Osteoblast (primary cell): Measurements from ENCODE around the gene TCERG1L. TPM values are rescaled to one million over a fixed set of nuclear protein-coding genes. Genes with fewer than 3 reads are reported as not detected.

Source experiments
- DNase-seq: peaks from one replicate; pipeline ENCODE4 v3.0.0; 2011; ENCODE audit warnings: low spot score, mixed read lengths; ENCODE audit not compliant: insufficient read length; ENCODE audit errors: missing footprints
- H2AFZ ChIP-seq: 2 replicates; pipeline ENCODE4 v1.6.0; 2011; ENCODE audit warnings: mild to moderate bottlenecking, low read length
- H3K27ac ChIP-seq: 2 replicates; pipeline ENCODE4 v1.5.1; 2011; ENCODE audit warnings: mild to moderate bottlenecking, low read depth, low read length, moderate library complexity
- H3K27me3 ChIP-seq: 2 replicates; pipeline ENCODE4 v1.6.0; 2012; ENCODE audit warnings: mild to moderate bottlenecking, control low read depth, inconsistent platforms, low read length, moderate library complexity; ENCODE audit not compliant: insufficient read depth
- H3K36me3 ChIP-seq: 2 replicates; pipeline ENCODE4 v1.5.1; 2011; ENCODE audit warnings: mild to moderate bottlenecking, low read length, control low read depth, moderate library complexity; ENCODE audit not compliant: insufficient read depth
- H3K4me1 ChIP-seq: 2 replicates; pipeline ENCODE4 v1.5.1; 2011; ENCODE audit warnings: mild to moderate bottlenecking, low read length, control low read depth, moderate library complexity; ENCODE audit not compliant: insufficient read depth
- H3K4me2 ChIP-seq: 2 replicates; pipeline ENCODE4 v1.6.0; 2011; ENCODE audit warnings: mild to moderate bottlenecking, low read length; ENCODE audit not compliant: insufficient read depth
- H3K4me3 ChIP-seq: fragments of 200-600 bp; sonication (generic); 3 replicates; pipeline ENCODE4 v1.5.1; 2012; ENCODE audit warnings: mild to moderate bottlenecking, low read length, inconsistent platforms; ENCODE audit not compliant: insufficient read depth
- H3K79me2 ChIP-seq: 2 replicates; pipeline ENCODE4 v1.6.0; 2012; ENCODE audit warnings: mild to moderate bottlenecking, low read length, control low read depth, inconsistent platforms; ENCODE audit not compliant: insufficient read depth
- H3K9me3 ChIP-seq: 2 replicates; pipeline ENCODE4 v1.5.1; 2011; ENCODE audit warnings: low read depth, low read length, control low read depth
- H4K20me1 ChIP-seq: 2 replicates; pipeline ENCODE4 v1.6.0; 2012; ENCODE audit warnings: mild to moderate bottlenecking, low read length, control low read depth; ENCODE audit not compliant: insufficient read depth
- total RNA-seq: library from RNA; depleted of rRNA; stranded (reverse); fragments of >200 nt; gene quantifications from 2 replicates; pipeline ENCODE4 v1.2.3, GENCODE V29; 2012
- TF ChIP-seq, protein P1 (sequence below): IDR thresholded peaks from 2 replicates; pipeline ENCODE4 v1.5.1; 2011; ENCODE audit warnings: mild to moderate bottlenecking, low read depth, low read length, moderate library complexity; ENCODE audit errors: extremely low read depth

TCERG1L gene
- total RNA-seq, 1 donor: under 0.01 TPM

DNA sequence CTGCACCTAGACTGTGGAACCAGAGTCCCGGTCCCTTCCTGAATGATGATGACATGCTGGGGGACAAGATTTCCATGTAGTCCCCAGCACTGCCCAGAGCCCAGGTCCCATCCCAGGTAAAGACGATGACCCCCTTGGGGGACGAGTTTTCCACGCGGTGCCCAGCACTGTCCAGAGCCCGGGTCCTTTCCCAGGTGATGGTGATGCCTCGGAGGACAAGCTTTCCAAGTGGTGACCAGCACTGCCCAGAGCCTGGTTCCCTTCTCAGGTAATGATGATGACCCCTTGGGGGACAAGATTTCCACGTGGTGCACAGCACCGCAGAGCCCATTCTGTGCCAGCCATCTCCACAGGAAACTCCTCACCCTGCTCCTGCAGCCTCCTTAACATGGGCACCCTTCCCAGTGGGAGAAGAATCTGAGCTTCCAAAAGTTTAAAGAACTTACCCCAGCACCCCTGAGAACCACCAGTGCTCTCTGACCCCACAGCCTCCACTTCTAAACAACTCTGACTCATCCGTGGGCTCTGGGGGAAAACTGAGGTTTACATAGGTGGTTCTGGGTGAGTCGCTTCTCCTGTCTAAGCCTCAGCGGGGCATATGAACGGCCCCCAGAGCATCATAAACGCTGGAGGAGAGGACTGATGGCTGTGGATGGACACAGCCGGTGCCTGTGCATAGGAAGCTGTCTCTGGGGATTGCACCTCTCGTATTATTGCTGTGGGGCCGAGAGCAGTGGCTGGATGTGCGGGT, 233.2 kb downstream of the TCERG1L start:
- Histone ChIP-seq H3K36me3 (no peaks in the 10 kb centered on the region), H2AFZ (no peak overlapping the region), H3K27me3 (no peaks in the 10 kb centered on the region), H4K20me1 (no peaks in the 10 kb centered on the region), H3K79me2 (no peaks in the 10 kb centered on the region), H3K9me3 (no peaks in the 10 kb centered on the region), H3K27ac (no peak overlapping the region), H3K4me3 (no peak overlapping the region), H3K4me2 (no peak overlapping the region), H3K4me1 (no peaks in the 10 kb centered on the region)
- DNase-seq: no peak
- TF ChIP-seq, protein P1, sequence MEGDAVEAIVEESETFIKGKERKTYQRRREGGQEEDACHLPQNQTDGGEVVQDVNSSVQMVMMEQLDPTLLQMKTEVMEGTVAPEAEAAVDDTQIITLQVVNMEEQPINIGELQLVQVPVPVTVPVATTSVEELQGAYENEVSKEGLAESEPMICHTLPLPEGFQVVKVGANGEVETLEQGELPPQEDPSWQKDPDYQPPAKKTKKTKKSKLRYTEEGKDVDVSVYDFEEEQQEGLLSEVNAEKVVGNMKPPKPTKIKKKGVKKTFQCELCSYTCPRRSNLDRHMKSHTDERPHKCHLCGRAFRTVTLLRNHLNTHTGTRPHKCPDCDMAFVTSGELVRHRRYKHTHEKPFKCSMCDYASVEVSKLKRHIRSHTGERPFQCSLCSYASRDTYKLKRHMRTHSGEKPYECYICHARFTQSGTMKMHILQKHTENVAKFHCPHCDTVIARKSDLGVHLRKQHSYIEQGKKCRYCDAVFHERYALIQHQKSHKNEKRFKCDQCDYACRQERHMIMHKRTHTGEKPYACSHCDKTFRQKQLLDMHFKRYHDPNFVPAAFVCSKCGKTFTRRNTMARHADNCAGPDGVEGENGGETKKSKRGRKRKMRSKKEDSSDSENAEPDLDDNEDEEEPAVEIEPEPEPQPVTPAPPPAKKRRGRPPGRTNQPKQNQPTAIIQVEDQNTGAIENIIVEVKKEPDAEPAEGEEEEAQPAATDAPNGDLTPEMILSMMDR: no peak

DNA sequence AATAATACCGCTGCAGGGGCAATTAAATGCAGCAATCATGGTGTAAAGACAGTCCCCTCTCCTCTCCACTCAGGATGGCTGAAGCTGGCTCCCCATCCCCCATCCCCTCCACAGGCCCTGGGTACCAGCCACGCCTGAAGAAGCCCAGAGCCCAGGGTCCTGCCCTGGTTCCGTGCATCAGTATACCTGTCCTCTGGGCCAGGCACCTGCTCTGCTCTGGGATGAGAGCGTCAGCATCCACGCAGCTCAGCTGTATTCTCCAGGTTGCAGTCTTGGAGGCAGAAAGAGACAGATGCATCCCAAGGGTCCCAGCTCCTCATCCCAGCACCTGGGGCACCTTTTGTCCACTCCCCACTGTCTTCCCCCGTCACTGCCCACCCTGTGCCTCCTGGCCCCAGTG, 233.8 kb downstream of the TCERG1L start:
- Histone ChIP-seq H3K4me3 (no peak overlapping the region), H3K9me3 (peaks cover 2% of the 10 kb centered on the region), H3K36me3 (no peaks in the 10 kb centered on the region), H3K27me3 (no peaks in the 10 kb centered on the region), H3K27ac (no peak overlapping the region), H3K79me2 (no peaks in the 10 kb centered on the region), H2AFZ (no peak overlapping the region), H4K20me1 (no peaks in the 10 kb centered on the region), H3K4me2 (no peak overlapping the region), H3K4me1 (no peaks in the 10 kb centered on the region)
- peak; percentile 73 for DNase-seq
- TF ChIP-seq, protein P1: no peak

DNA sequence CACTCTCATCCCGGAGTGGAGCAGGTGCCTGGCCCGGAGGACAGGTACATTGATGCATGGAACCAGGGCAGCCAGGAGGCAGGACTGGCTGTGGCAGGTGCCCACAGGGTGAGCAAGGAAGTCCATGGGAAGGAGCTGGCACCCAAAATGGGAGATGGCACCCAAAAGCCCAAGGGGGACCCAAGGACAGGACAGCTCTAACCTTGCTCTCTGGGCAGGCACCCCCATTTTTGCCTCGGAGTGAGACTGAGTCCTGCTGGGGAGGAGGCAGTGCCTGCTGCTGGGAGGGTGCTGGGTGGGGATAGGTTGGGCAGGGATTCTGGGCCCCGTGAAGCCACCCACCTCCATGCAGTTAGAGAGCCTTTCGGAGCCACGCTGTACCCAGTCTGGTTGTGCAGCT, 234.5 kb downstream of the TCERG1L start:
- DNase-seq: no peak
- H4K20me1 ChIP-seq: no peaks in the 10 kb centered on the region
- no peak overlapping the region for H3K4me2 ChIP-seq
- TF ChIP-seq, protein P1: no peak
- H3K9me3 ChIP-seq: peaks cover 4% of the 10 kb centered on the region
- no peaks in the 10 kb centered on the region for H3K79me2 ChIP-seq
- no peak overlapping the region for H3K27ac ChIP-seq
- no peaks in the 10 kb centered on the region for H3K27me3 ChIP-seq
- H3K4me3 ChIP-seq: no peak overlapping the region
- H3K36me3 ChIP-seq: no peaks in the 10 kb centered on the region
- H3K4me1 ChIP-seq: no peaks in the 10 kb centered on the region
- no peak overlapping the region for H2AFZ ChIP-seq

DNA sequence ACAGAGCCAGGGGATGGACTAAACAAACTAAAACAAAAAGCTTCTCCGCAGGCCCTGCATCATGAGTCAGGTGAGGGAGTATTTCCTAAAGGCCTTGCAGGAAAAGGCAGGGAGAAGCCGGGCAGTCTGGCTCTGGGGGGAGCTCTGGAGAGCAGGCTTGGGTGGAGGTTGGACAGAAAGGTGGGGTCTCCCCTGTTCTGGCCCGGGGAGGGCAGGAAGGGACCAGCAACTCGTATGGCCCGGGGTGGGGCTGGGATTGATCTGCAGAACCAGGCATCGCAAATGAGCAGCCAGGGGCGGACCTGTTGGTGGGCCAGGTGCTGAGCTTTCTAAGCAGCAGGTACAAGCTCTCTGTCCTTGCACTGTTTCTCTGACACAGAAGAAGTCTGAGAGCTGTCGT, 235.2 kb downstream of the TCERG1L start:
- H3K4me3 ChIP-seq: no peak overlapping the region
- no peaks in the 10 kb centered on the region for H3K4me1 ChIP-seq
- no peaks in the 10 kb centered on the region for H4K20me1 ChIP-seq
- no peak overlapping the region for H2AFZ ChIP-seq
- peaks cover 4% of the 10 kb centered on the region for H3K9me3 ChIP-seq
- H3K36me3 ChIP-seq: no peaks in the 10 kb centered on the region
- no peaks in the 10 kb centered on the region for H3K79me2 ChIP-seq
- no peaks in the 10 kb centered on the region for H3K27me3 ChIP-seq
- no peak overlapping the region for H3K27ac ChIP-seq
- no peak for DNase-seq
- TF ChIP-seq, protein P1: no peak
- no peak overlapping the region for H3K4me2 ChIP-seq
